Measurements from ENCODE around the gene ELMO2. TPM values are rescaled to one million over a fixed set of nuclear protein-coding genes. Genes with fewer than 3 reads are reported as not detected.

ELMO2 gene
- total RNA-seq, 4 donors from 2014 or later: 37.4 to 46.7 (median 40.7) TPM

GRCh38 chr20:46350986-46351267 lies 55.5 kb downstream of the ELMO2 start:
- WGBS, 2 donors: 84 to 92% methylated on average over 8 of the region's 8 CpGs
- intact Hi-C loops (cut with DNase I; ENCODE audit: low total_unique reads): no loop called here
- no peak for DNase-seq (ENCODE audit: low spot score in 2 of 2)
- H3K4me3 ChIP-seq (ENCODE audit: low read depth, poor library complexity, severe bottlenecking): no peak overlapping the region
- TF ChIP-seq POLR2A (IDR thresholded peaks at IDR 0.05) (no peak), CTCF (IDR thresholded peaks at IDR 0.05) (no peak)

GRCh38 chr20:46350201-46350985 lies 56.0 kb downstream of the ELMO2 start:
- H3K4me3 ChIP-seq (ENCODE audit: low read depth, poor library complexity, severe bottlenecking): no peak overlapping the region
- intact Hi-C loops (cut with DNase I; ENCODE audit: low total_unique reads): no loop called here
- TF ChIP-seq CTCF (IDR thresholded peaks at IDR 0.05) (no peak), POLR2A (IDR thresholded peaks at IDR 0.05) (no peak)
- DNase-seq (ENCODE audit: low spot score in 2 of 2): no peak
- 55 to 61% methylated on average over 12 to 13 of the region's 13 CpGs for WGBS, 2 donors

GRCh38 chr20:46349742-46350056 lies 56.7 kb downstream of the ELMO2 start:
- DNase-seq (ENCODE audit: low spot score in 2 of 2): no peak
- intact Hi-C loops (cut with DNase I; ENCODE audit: low total_unique reads): loop anchor here (10.0 kb wide), 2 partner anchors 215 to 325 kb away; partner anchors contain the start of gene SLC12A5
- H3K4me3 ChIP-seq (ENCODE audit: low read depth, poor library complexity, severe bottlenecking): no peak overlapping the region
- TF ChIP-seq POLR2A (IDR thresholded peaks at IDR 0.05) (no peak), CTCF (IDR thresholded peaks at IDR 0.05) (no peak)
- 63 to 86% methylated on average over 4 of the region's 4 CpGs for WGBS, 2 donors

GRCh38 chr20:46349035-46349741 lies 57.2 kb downstream of the ELMO2 start:
- intact Hi-C loops (cut with DNase I; ENCODE audit: low total_unique reads): loop anchor here (10.0 kb wide), 2 partner anchors 214 to 324 kb away; partner anchors contain the start of gene SLC12A5
- TF ChIP-seq CTCF (IDR thresholded peaks at IDR 0.05) (no peak), POLR2A (IDR thresholded peaks at IDR 0.05) (no peak)
- peak in 1 of 2 donors; percentile 91 for DNase-seq (ENCODE audit: low spot score in 2 of 2)
- WGBS, 2 donors: 18 to 23% methylated on average over 12 of the region's 12 CpGs
- no peak overlapping the region for H3K4me3 ChIP-seq (ENCODE audit: low read depth, poor library complexity, severe bottlenecking)

GRCh38 chr20:46347841-46348803 lies 58.3 kb downstream of the ELMO2 start:
- intact Hi-C loops (cut with DNase I; ENCODE audit: low total_unique reads): loop anchor here (10.0 kb wide), 2 partner anchors 213 to 323 kb away; partner anchors contain the start of gene SLC12A5
- H3K4me3 ChIP-seq (ENCODE audit: low read depth, poor library complexity, severe bottlenecking): no peak overlapping the region
- DNase-seq (ENCODE audit: low spot score in 2 of 2): no peak
- WGBS, 2 donors: 48 to 56% methylated on average over 22 to 25 of the region's 25 CpGs
- TF ChIP-seq CTCF (IDR thresholded peaks at IDR 0.05) (no peak), POLR2A (IDR thresholded peaks at IDR 0.05) (no peak)

All from lower leg skin (tissue), 4 donors.